HL-60 (cell line): ENCODE results near the gene RTN3.

ENCODE experiments used
- CTCF ChIP-seq: IDR thresholded peaks from one replicate; pipeline ENCODE4 v1.5.1; 2011; ENCODE audit warnings: low read length, control low read depth, inconsistent platforms; ENCODE audit not compliant: insufficient read depth
- POLR2AphosphoS5 ChIP-seq: IDR thresholded peaks from 2 replicates; pipeline ENCODE4 v1.6.1; 2012; ENCODE audit warnings: low read depth
- REST ChIP-seq: IDR thresholded peaks from 2 replicates; pipeline ENCODE4 v1.6.1; 2012; ENCODE audit warnings: low read depth; ENCODE audit not compliant: insufficient replicate concordance
- SPI1 ChIP-seq: IDR thresholded peaks from 2 replicates; pipeline ENCODE4 v1.6.1; 2012; ENCODE audit warnings: low read depth, mild to moderate bottlenecking, borderline replicate concordance

GRCh38 chr11:63793161-63793560, 111.9 kb downstream of the RTN3 start:
- TF ChIP-seq CTCF (no peak), REST (no peak), POLR2AphosphoS5 (no peak), SPI1 (peak; percentile 14; the same call in 1 of the 2 replicates)
